Spleen (tissue), 11 donors: Measurements from ENCODE around the gene ARHGDIG. TPM values are rescaled to one million over a fixed set of nuclear protein-coding genes. Genes with fewer than 3 reads are reported as not detected.
A peak's percentile ranks its signal among the peaks of the same experiment; 100 is the strongest.

ENCODE experiments used
- DNase-seq: peaks from one replicate; pipeline ENCODE4 v3.0.0-alpha.2; 2020
- H3K27ac ChIP-seq, 8 donors: fragments of 200-600 bp; sonication (generic) in 7 of 8; 1 replicate in 4 of 8; 2 replicates in 4 of 8; pipeline versions ENCODE4 v1.5.0 to v1.8.0; 2016 to 2021; ENCODE audit warnings: inconsistent platforms in 4 of 8, mild to moderate bottlenecking in 4 of 8, moderate library complexity in 1 of 8
- H3K27me3 ChIP-seq, 7 donors: fragments of 200-600 bp; sonication (generic) in 6 of 7; replicated peaks in 1 of 7; 1 replicate in 4 of 7; 2 replicates in 3 of 7; pipeline versions ENCODE4 v1.5.0 to v1.8.0; 2016 to 2021; ENCODE audit warnings: inconsistent platforms in 3 of 7, mild to moderate bottlenecking in 1 of 7
- H3K36me3 ChIP-seq, 6 donors: fragments of 200-600 bp; sonication (generic) in 5 of 6; 1 replicate in 4 of 6; 2 replicates in 2 of 6; pipeline versions ENCODE4 v1.5.0 to v1.8.0; 2016 to 2021; ENCODE audit warnings: inconsistent platforms in 2 of 6
- H3K4me1 ChIP-seq, 6 donors: fragments of 200-600 bp; sonication (generic) in 5 of 6; 1 replicate in 3 of 6; 2 replicates in 3 of 6; pipeline versions ENCODE4 v1.5.0 to v1.8.0; 2016 to 2021; ENCODE audit warnings: inconsistent platforms in 3 of 6
- H3K4me3 ChIP-seq, 8 donors: fragments of 200-600 bp; sonication (generic) in 7 of 8; 1 replicate in 4 of 8; 2 replicates in 4 of 8; pipeline versions ENCODE4 v1.5.0 to v1.8.0; 2016 to 2021; ENCODE audit warnings: inconsistent platforms in 4 of 8, mild to moderate bottlenecking in 4 of 8, moderate library complexity in 2 of 8
- H3K9me3 ChIP-seq, 8 donors: fragments of 200-600 bp; sonication (generic) in 7 of 8; 1 replicate in 4 of 8; 2 replicates in 4 of 8; pipeline versions ENCODE4 v1.5.0 to v1.8.0; 2016 to 2021; ENCODE audit warnings: inconsistent platforms in 4 of 8
- POLR2A ChIP-seq, 3 donors: fragments of 450-650 bp; IDR thresholded peaks; one replicate each; pipeline ENCODE4 v1.5.1; 2017; ENCODE audit warnings: antibody characterized with exemption in 3 of 3, mild to moderate bottlenecking in 1 of 3
- POLR2AphosphoS5 ChIP-seq, 3 donors: sonication (generic); formaldehyde crosslinking; IDR thresholded peaks; one replicate each; pipeline ENCODE4 v1.5.1; 2017; ENCODE audit warnings: antibody characterized with exemption in 3 of 3
- WGBS, 5 donors: extraction: QIAGEN DNeasy Blood & Tissue Kit in 3 of 5; methylation state at CpG; one replicate each; pipeline versions ENCODE4 v1.1.5 to v1.1.7; 2013 to 2018; 5-methylcytosine and 5-hydroxymethylcytosine counted together
- intact Hi-C: fragments of 100-400 bp; cut with DNase I; formaldehyde crosslinking; loops from one replicate; pipeline ENCODE4 v1.15.0; 2023; ENCODE audit warnings: low total_unique reads
- polyA plus RNA-seq, 3 donors: library from polyadenylated mRNA; stranded (reverse); fragments of 200-250 nt; gene quantifications; one replicate each; pipeline ENCODE4 v1.2.1, GENCODE V29; 2013
- total RNA-seq, 7 donors: library from RNA; depleted of rRNA in 3 of 7; stranded (reverse); fragments of >200 nt in 3 of 7; fragmentation: NEBNext Ultra II Directional in 4 of 7; extraction: Animal tissue kit (Norgen Biotek cat#: 25700) in 4 of 7; gene quantifications; one replicate each; pipeline versions ENCODE4 v1.1.0 to v1.2.1, GENCODE V29; 2016 to 2021
- TF ChIP-seq, protein P1 (sequence below), 11 experiments: fragments of 200-600 bp in 7 of 11; fragments of 450-650 bp in 4 of 11; sonication (generic) in 4 of 11; IDR thresholded peaks in 8 of 11; conservative IDR thresholded peaks in 3 of 11; 1 replicate in 7 of 11; 2 replicates in 4 of 11; pipeline versions ENCODE4 v1.4.0 to v1.8.0; 2016 to 2021; ENCODE audit warnings: antibody characterized with exemption in 11 of 11, inconsistent platforms in 4 of 11, mild to moderate bottlenecking in 1 of 11
- donor health status: healthy with polysubstance abuse.
- donor health status: DM: no; HTN: no; CAD: no; lungs with moderate emphysema.
- donor health status: DM: no; HTN: no; CAD: no.
- donor health status: Bipolar disorder and iron deficiency.
- donor health status: healthy.
- donor health status: DM: no; HTN: no; CAD: no.
- donor health status: DM: yes; HTN: yes; CAD: no.

The ARHGDIG gene
- total and polyA plus RNA-seq, 10 donors: 0.23 to 0.99 (median 0.26) TPM; not detected in 7

DNA sequence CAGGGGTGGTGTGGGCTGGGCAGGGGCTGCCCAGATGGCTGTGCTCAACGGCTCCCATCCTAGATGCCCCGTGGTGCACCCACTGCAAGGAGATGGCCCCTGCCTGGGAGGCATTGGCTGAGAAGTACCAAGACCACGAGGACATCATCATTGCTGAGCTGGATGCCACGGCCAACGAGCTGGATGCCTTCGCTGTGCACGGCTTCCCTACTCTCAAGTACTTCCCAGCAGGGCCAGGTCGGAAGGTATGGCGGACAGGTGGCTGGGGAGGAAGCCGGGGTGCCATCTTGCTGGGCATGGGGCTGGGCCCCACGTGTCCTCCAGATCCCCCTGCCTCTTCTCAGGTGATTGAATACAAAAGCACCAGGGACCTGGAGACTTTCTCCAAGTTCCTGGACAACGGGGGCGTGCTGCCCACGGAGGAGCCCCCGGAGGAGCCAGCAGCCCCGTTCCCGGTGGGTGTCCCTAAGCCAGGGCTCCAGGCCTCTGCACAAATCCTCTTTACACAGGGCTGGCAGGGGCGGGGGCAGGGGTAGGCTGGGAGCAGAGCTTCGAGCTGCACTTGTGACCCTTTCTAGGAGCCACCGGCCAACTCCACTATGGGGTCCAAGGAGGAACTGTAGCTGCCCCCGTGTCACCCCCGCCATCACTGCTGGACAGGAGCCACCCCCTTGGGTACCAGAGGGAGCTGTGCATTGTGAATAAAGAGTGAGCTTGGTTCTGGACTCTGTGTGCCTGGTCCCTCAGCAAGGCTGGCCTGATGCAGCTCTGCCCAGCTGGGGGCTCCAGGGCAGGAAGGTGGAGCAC is 6.3 kb downstream of the ARHGDIG start:
- no peak overlapping the region for H3K27ac ChIP-seq
- no peak overlapping the region for H3K4me3 ChIP-seq
- peaks cover 0 to 2% (median 0%) of the 10 kb centered on the region in 6 donors for H3K4me1 ChIP-seq
- TF ChIP-seq, protein P1, sequence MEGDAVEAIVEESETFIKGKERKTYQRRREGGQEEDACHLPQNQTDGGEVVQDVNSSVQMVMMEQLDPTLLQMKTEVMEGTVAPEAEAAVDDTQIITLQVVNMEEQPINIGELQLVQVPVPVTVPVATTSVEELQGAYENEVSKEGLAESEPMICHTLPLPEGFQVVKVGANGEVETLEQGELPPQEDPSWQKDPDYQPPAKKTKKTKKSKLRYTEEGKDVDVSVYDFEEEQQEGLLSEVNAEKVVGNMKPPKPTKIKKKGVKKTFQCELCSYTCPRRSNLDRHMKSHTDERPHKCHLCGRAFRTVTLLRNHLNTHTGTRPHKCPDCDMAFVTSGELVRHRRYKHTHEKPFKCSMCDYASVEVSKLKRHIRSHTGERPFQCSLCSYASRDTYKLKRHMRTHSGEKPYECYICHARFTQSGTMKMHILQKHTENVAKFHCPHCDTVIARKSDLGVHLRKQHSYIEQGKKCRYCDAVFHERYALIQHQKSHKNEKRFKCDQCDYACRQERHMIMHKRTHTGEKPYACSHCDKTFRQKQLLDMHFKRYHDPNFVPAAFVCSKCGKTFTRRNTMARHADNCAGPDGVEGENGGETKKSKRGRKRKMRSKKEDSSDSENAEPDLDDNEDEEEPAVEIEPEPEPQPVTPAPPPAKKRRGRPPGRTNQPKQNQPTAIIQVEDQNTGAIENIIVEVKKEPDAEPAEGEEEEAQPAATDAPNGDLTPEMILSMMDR (IDR thresholded peaks at IDR 0.05 in 8 of 11, conservative IDR thresholded peaks at IDR 0.05 in 3 of 11): no peak
- no peak for TF ChIP-seq POLR2AphosphoS5 (IDR thresholded peaks at IDR 0.05)
- no peak for TF ChIP-seq POLR2A (IDR thresholded peaks at IDR 0.05)
- 91 to 97% (median 93%) methylated on average over 17 to 22 of the region's 22 CpGs for WGBS, 5 donors
- H3K36me3 ChIP-seq: peaks cover 0 to 61% (median 52%) of the 10 kb centered on the region in 6 donors
- intact Hi-C loops: no loop called here
- peaks cover 0 to 19% (median 9%) of the 10 kb centered on the region in 7 donors for H3K27me3 ChIP-seq
- H3K9me3 ChIP-seq: peaks cover 0 to 8% (median 0%) of the 10 kb centered on the region in 8 donors
- no peak for DNase-seq

DNA sequence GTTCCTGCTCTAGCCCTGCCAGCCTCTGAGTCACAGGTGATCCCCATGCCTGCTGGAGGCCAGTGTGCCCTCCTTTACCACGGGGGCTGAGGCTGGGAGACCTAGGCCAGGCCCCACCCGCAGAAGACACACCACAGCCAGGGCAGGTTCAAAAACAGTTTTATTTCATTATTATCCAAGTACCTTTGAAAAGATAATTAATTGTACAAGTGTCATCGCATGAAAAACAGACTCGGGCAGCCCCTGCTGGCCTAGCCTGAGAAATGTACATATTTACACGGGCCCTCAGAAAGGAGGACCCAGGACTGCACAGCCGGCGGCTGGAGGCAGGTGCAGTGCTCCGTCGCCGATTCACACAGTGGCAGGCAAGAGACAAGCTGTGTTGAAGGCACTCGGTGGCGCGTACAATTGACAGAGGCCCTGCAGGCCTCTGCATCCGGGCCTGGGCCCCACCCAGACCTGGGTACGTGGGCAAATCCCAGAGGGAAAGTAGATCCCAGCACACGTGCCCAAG is 7.0 kb downstream of the ARHGDIG start:
- TF ChIP-seq POLR2AphosphoS5 (IDR thresholded peaks at IDR 0.05): peak in 1 of 3 donors; percentile 5
- TF ChIP-seq, protein P1 (IDR thresholded peaks at IDR 0.05 in 8 of 11, conservative IDR thresholded peaks at IDR 0.05 in 3 of 11): no peak
- peaks cover 0 to 68% (median 58%) of the 10 kb centered on the region in 6 donors for H3K36me3 ChIP-seq
- DNase-seq: no peak
- no peak overlapping the region for H3K4me3 ChIP-seq
- no peak overlapping the region for H3K27ac ChIP-seq
- WGBS, 5 donors: 88 to 92% (median 90%) methylated on average over 12 to 16 of the region's 16 CpGs
- H3K4me1 ChIP-seq: no peaks in the 10 kb centered on the region
- peaks cover 0 to 12% (median 2%) of the 10 kb centered on the region in 7 donors for H3K27me3 ChIP-seq
- intact Hi-C loops: no loop called here
- peaks cover 0 to 8% (median 0%) of the 10 kb centered on the region in 8 donors for H3K9me3 ChIP-seq

DNA sequence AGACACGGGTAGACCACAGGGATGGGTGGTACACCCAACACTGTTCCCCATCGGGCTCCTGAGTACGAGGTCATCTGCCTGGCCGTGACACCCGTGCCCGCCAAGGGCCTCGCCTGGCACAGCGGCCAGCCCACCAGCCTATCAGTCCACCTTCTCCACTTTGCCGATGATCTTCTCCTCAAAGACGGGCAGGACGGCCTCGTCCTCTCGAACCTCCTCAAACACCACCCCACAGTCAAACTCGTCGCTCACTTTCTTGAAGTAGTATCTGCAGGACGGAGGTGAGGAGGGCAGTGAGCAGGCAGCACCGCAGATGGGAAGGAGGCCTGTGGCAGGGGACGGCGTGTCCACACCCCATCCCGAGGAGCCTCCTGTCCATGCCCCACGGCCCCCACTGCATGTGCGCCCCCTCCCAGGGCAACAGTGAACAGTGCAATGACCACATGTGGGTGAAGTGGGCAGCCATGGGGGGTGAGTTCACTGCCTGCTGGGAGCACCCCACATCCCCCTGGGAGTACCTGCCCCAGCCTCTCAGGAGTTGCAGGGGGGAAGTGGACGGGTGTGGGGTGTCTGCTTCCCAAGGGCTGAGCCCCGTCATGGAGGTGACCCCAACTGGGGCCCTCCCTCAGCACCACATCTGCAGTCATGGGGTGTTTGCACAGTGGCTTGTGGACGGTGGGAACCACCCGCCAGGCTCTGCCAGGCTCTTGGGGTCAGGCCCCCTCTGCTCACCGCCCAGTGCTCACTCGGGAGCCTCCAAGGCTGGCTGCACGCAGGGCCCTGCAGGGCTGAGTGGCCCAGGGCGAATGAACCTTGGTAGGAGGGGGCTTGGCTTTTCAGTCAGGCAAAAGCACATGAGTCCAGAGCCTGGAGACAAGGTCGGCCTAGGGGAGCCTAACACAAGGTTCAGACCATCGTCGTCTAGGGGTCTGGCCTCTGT is 7.9 kb downstream of the ARHGDIG start:
- 93 to 96% (median 94%) methylated on average over 28 to 33 of the region's 33 CpGs for WGBS, 5 donors
- intact Hi-C loops: no loop called here

DNA sequence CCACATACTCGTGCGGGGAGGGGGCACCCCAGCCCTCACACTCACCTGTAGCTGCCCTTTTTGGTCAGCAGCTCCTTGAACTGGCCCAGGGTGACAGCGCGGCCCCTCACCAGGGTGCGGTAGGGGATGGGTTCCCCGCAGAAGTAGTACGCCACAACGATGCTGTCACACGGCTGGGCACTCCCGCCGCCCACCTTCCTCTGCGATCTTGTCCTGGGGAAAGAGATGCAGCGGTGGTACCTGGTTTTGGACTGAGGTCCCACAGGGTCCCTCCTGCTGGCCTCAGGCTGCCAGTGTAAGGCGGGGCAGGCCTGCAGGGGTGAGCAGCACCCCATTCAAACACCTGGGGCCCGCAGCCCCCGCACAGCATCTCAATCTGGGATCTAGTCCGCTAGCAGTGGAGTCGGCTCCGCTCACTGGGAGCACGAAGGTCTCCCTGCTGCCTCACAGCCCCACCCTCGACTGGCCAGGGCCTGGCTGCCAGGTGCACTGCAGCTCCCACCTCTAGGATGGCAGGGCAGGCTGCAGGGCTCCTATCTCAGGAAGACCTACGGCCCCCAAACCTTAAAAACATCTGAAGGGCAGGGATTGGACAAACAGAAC is 9.1 kb downstream of the ARHGDIG start:
- Histone ChIP-seq H3K4me1 (no peaks in the 10 kb centered on the region), H3K36me3 (peaks cover 0 to 89% (median 74%) of the 10 kb centered on the region in 6 donors), H3K27me3 (no peaks in the 10 kb centered on the region), H3K9me3 (peaks cover 0 to 8% (median 0%) of the 10 kb centered on the region in 8 donors), H3K4me3 (no peak overlapping the region), H3K27ac (no peak overlapping the region)
- intact Hi-C loops: no loop called here
- TF ChIP-seq, protein P1 (IDR thresholded peaks at IDR 0.05 in 8 of 11, conservative IDR thresholded peaks at IDR 0.05 in 3 of 11): no peak
- TF ChIP-seq POLR2AphosphoS5 (IDR thresholded peaks at IDR 0.05): no peak
- no peak for TF ChIP-seq POLR2A (IDR thresholded peaks at IDR 0.05)
- no peak for DNase-seq
- 77 to 97% (median 94%) methylated on average over 3 to 22 of the region's 22 CpGs for WGBS, 5 donors

More for the DNA sequence above, 7.9 kb downstream of the ARHGDIG start:
- H3K27me3 ChIP-seq: peaks cover 0 to 3% (median 0%) of the 10 kb centered on the region in 7 donors
- no peak overlapping the region for H3K27ac ChIP-seq
- H3K4me3 ChIP-seq: no peak overlapping the region
- no peaks in the 10 kb centered on the region for H3K4me1 ChIP-seq
- no peak for DNase-seq
- peaks cover 0 to 8% (median 0%) of the 10 kb centered on the region in 8 donors for H3K9me3 ChIP-seq
- TF ChIP-seq POLR2AphosphoS5 (IDR thresholded peaks at IDR 0.05): peak in 1 of 3 donors; percentile 4
- no peak for TF ChIP-seq POLR2A (IDR thresholded peaks at IDR 0.05)
- H3K36me3 ChIP-seq: peaks cover 0 to 77% (median 67%) of the 10 kb centered on the region in 6 donors
